Tibial nerve (tissue), 4 donors: Measurements from ENCODE around the gene PDIA5. TPM values are rescaled to one million over a fixed set of nuclear protein-coding genes. Genes with fewer than 3 reads are reported as not detected.
A peak's percentile ranks its signal among the peaks of the same experiment; 100 is the strongest.

Experiments used
- DNase-seq, 2 donors: peaks; one replicate each; pipeline ENCODE4 v3.0.0-alpha.2; 2019; ENCODE audit warnings: low spot score in 2 of 2
- H3K27ac ChIP-seq, 4 donors: fragments of 200-600 bp; sonication (generic) in 3 of 4; one replicate each; pipeline ENCODE4 v1.5.1; 2017 to 2019; ENCODE audit warnings: mild to moderate bottlenecking in 1 of 4
- H3K27me3 ChIP-seq, 2 donors: fragments of 200-600 bp; sonication (generic) in 1 of 2; one replicate each; pipeline versions ENCODE4 v1.5.1 to v1.6.0; 2017 to 2019
- H3K36me3 ChIP-seq, 3 donors: fragments of 200-600 bp; sonication (generic); one replicate each; pipeline ENCODE4 v1.5.1; 2018 to 2019
- H3K4me1 ChIP-seq, 4 donors: fragments of 200-600 bp; sonication (generic) in 3 of 4; one replicate each; pipeline ENCODE4 v1.5.1; 2017 to 2019
- H3K4me3 ChIP-seq, 4 donors: fragments of 200-600 bp; sonication (generic) in 3 of 4; one replicate each; pipeline ENCODE4 v1.5.1; 2017 to 2019; ENCODE audit warnings: mild to moderate bottlenecking in 1 of 4, moderate library complexity in 1 of 4
- H3K9me3 ChIP-seq, 4 donors: fragments of 200-600 bp; sonication (generic) in 3 of 4; one replicate each; pipeline ENCODE4 v1.5.1; 2017 to 2019
- CTCF ChIP-seq, 5 experiments: fragments of 200-600 bp in 3 of 5; fragments of 450-650 bp in 2 of 5; sonication (generic) in 3 of 5; IDR thresholded peaks; one replicate each; pipeline ENCODE4 v1.5.1; 2016 to 2019; ENCODE audit warnings: antibody characterized with exemption in 5 of 5, mild to moderate bottlenecking in 3 of 5, moderate library complexity in 2 of 5
- EP300 ChIP-seq, 2 donors: sonication (generic); formaldehyde crosslinking; IDR thresholded peaks; one replicate each; pipeline ENCODE4 v1.6.1; 2017; ENCODE audit warnings: antibody characterized with exemption in 2 of 2, mild to moderate bottlenecking in 1 of 2
- POLR2A ChIP-seq, 2 donors: fragments of 450-650 bp; IDR thresholded peaks; one replicate each; pipeline ENCODE4 v1.6.1; 2017; ENCODE audit warnings: antibody characterized with exemption in 2 of 2, mild to moderate bottlenecking in 2 of 2, moderate library complexity in 2 of 2
- WGBS, 2 donors: methylation state at CpG; one replicate each; pipeline ENCODE4 v1.1.5; 2018; 5-methylcytosine and 5-hydroxymethylcytosine counted together
- total RNA-seq, 4 donors: library from RNA; depleted of rRNA; stranded (reverse); fragments of >200 nt; gene quantifications; one replicate each; pipeline ENCODE4 v1.1.0, GENCODE V29; 2016

PDIA5 gene
- total RNA-seq, 4 donors from 2014 or later = 18.3 to 41.0 (median 20.3) TPM

DNA sequence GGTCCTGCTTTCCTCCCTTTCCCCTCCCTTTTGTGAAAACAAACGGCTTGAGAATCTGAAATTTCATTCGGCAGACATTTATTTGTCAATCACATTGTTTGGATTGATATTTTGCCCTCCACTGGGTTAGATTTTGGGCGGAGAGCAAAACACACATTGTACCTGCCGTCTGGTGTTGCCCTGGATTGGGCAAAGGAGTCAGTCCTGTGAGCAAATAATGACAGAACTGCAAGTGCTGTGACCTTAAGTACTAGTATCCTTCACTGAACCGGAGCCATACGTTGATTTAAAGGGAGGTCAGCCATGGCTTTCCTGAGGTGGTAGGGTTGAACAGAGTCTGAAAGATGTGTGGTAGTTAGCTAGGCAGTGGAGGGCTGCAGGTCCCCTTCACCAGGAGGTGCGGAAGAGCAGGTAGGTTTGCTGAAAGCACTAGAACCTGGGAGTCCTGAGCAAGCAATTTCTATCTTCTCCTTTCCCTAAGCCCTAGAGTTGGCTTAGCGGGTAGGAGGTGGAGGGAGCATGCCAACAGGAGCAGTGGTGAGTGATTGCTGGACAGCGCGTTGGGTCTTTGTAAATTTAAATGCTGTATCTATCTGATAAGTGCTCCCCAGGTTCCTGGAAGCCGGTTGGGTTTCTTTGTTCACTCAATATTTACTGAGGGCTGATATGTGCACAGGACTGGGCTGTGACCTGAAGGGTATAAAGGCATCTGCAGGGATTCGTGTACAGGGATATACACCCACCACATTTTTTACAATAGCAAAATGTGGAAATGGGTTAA is 2.0 kb downstream of the PDIA5 start:
- WGBS, 2 donors = 73 to 79% methylated on average over 12 of the region's 12 CpGs
- DNase-seq = no peak
- Histone ChIP-seq H3K27me3 (no peaks in the 10 kb centered on the region), H3K4me3 (peak overlapping the region in 2 of 4 donors; percentile 60 to 82), H3K36me3 (no peaks in the 10 kb centered on the region), H3K4me1 (peaks cover 0 to 47% (median 6%) of the 10 kb centered on the region in 4 donors), H3K27ac (peak overlapping the region in 2 of 4 donors; percentile 36 to 86), H3K9me3 (no peaks in the 10 kb centered on the region)
- TF ChIP-seq CTCF (IDR thresholded peaks at IDR 0.05) (no peak), POLR2A (IDR thresholded peaks at IDR 0.05) (no peak), EP300 (IDR thresholded peaks at IDR 0.05) (no peak)

DNA sequence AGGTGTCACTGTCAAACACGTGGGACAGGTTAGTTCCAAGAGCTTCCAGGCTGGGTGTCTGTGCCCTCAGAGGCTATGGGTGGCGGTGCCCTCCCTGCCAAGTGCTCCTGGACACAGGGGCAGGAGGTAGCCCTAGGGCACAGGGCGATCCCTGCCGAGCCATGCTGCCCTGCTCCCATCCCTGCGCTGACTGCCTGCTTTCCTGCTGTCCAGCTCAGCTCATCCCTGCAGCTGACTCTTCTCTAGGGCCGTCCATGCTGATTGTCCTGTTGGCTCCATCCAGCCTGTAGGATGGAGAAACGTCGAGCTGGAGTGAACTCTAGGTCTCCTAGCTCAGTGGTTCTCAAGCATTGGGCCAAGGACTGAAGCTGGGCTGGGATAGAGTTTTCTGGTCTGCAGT is 3.7 kb downstream of the PDIA5 start:
- Histone ChIP-seq H3K27me3 (no peaks in the 10 kb centered on the region), H3K27ac (no peak overlapping the region), H3K9me3 (no peaks in the 10 kb centered on the region), H3K4me3 (no peak overlapping the region), H3K36me3 (no peaks in the 10 kb centered on the region), H3K4me1 (peaks cover 0 to 47% (median 6%) of the 10 kb centered on the region in 4 donors)
- no peak for DNase-seq
- no peak for TF ChIP-seq CTCF (IDR thresholded peaks at IDR 0.05)
- no peak for TF ChIP-seq EP300 (IDR thresholded peaks at IDR 0.05)
- no peak for TF ChIP-seq POLR2A (IDR thresholded peaks at IDR 0.05)
- 58 to 66% methylated on average over 8 of the region's 8 CpGs for WGBS, 2 donors

- no peaks in the 10 kb centered on the region for H3K27me3 ChIP-seq
- WGBS, 2 donors = 34 to 49% methylated on average over 5 of the region's 5 CpGs
- no peak overlapping the region for H3K4me3 ChIP-seq
- peak overlapping the region in 2 of 4 donors; percentile 30 to 39 for H3K27ac ChIP-seq
- TF ChIP-seq EP300 (IDR thresholded peaks at IDR 0.05) = no peak
- TF ChIP-seq POLR2A (IDR thresholded peaks at IDR 0.05) = no peak
- TF ChIP-seq CTCF (IDR thresholded peaks at IDR 0.05) = no peak
- DNase-seq = no peak
- peaks cover 0 to 51% (median 6%) of the 10 kb centered on the region in 4 donors for H3K4me1 ChIP-seq
- no peaks in the 10 kb centered on the region for H3K36me3 ChIP-seq
- H3K9me3 ChIP-seq = no peaks in the 10 kb centered on the region
These were observed 4.3 kb downstream of the PDIA5 start for GRCh38 chr3:123071146-123071545.

DNA sequence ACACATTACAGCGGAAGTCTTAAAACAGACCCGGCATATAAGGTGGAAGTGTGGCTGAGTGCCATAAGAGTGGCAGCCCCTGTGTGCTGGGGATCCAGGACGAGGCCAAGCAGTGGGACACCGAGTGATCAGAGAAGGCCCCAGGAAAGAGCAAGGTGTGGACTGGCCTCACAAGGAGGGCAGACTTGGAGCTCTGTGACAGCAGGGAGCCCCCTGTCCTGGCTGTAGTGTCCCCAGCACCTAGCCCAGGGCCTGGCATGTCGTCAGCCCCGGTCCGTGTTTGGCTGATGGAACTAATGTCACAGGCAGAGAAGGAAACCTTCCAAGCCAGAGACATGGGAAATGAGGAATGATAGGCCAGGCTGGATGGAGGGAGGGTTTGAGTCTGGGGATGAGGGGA is 4.8 kb downstream of the PDIA5 start:
- Histone ChIP-seq H3K27me3 (no peaks in the 10 kb centered on the region), H3K27ac (peak overlapping the region in 2 of 4 donors; percentile 30 to 39), H3K4me3 (no peak overlapping the region), H3K4me1 (peaks cover 0 to 51% (median 6%) of the 10 kb centered on the region in 4 donors), H3K36me3 (no peaks in the 10 kb centered on the region), H3K9me3 (no peaks in the 10 kb centered on the region)
- no peak for TF ChIP-seq EP300 (IDR thresholded peaks at IDR 0.05)
- TF ChIP-seq POLR2A (IDR thresholded peaks at IDR 0.05) = no peak
- TF ChIP-seq CTCF (IDR thresholded peaks at IDR 0.05) = no peak
- no peak for DNase-seq
- WGBS, 2 donors = 70 to 83% methylated on average over 7 of the region's 7 CpGs

DNA sequence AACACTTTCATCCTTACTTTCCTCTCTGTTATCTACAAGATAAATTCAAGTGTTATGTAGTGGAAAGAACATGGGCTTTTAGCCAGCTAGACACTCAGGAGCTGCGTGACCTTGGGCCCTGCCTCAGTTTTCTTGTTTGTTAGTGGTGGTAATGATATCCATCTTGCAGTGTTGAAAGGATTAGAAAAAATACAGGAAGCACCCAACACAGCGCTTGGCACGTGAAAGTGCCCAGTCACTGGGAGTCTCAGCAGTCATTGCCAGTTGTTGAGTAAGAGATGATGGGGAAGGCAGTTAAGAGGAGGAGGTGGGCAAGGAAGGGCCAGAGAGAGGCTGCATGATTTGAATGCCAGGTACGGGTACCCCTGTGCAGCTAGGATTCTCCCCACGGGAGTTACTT is 5.3 kb downstream of the PDIA5 start:
- peaks cover 0 to 55% (median 9%) of the 10 kb centered on the region in 4 donors for H3K4me1 ChIP-seq
- no peaks in the 10 kb centered on the region for H3K27me3 ChIP-seq
- H3K27ac ChIP-seq = no peak overlapping the region
- DNase-seq = no peak
- 80 to 85% methylated on average over 5 of the region's 5 CpGs for whole genome bisulfite sequencing, 2 donors
- no peaks in the 10 kb centered on the region for H3K36me3 ChIP-seq
- no peaks in the 10 kb centered on the region for H3K9me3 ChIP-seq
- no peak overlapping the region for H3K4me3 ChIP-seq
- TF ChIP-seq EP300 (IDR thresholded peaks at IDR 0.05) (peak in 1 of 2 donors; percentile 26), CTCF (IDR thresholded peaks at IDR 0.05) (no peak), POLR2A (IDR thresholded peaks at IDR 0.05) (no peak)
